Peyer's patch (tissue), 4 donors: ENCODE measurements around the gene SULF2.

Source experiments
- CTCF ChIP-seq, 6 experiments: fragments of 450-650 bp in 4 of 6; fragments of 200-600 bp in 2 of 6; sonication (generic) in 1 of 6; IDR thresholded peaks; one replicate each; pipeline ENCODE4 v1.5.1; 2017 to 2019; ENCODE audit warnings: antibody characterized with exemption in 6 of 6, mild to moderate bottlenecking in 3 of 6, moderate library complexity in 1 of 6
- POLR2A ChIP-seq, 2 donors: fragments of 450-650 bp; IDR thresholded peaks; one replicate each; pipeline ENCODE4 v1.5.1; 2017; ENCODE audit warnings: antibody characterized with exemption in 2 of 2, mild to moderate bottlenecking in 2 of 2, moderate library complexity in 2 of 2

DNA sequence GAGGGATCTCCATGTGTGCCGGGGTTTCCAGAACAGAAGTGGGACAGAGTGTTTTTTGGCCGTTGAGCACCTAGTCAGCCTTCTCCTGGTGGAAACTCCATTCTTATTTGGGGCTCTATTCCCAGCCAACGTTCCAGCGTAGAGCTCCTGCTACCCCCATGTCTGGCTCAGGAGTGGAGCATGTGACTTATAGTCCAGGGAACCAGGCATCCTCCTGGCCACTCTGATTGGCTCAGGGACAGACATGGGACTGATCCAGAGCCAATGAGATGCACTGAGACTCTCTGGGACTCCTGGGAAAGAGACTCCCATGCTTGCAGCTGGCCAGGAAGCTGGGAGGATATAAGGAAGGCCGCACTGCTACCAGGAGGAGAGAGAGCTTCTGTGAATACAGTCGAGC lies 87.1 kb downstream of the SULF2 start:
- no peak for TF ChIP-seq CTCF (IDR thresholded peaks at IDR 0.05)
- TF ChIP-seq POLR2A (IDR thresholded peaks at IDR 0.05), result no peak
